Measurements from ENCODE around the gene AGO1. TPM values are rescaled to one million over a fixed set of nuclear protein-coding genes. Genes with fewer than 3 reads are reported as not detected.

AGO1 gene
- total RNA-seq, 4 donors from 2014 or later: 9.2 to 24.0 (median 20.1) TPM

- DNase-seq (ENCODE audit: low spot score in 2 of 2): no peak
- H3K36me3 ChIP-seq: no peaks in the 10 kb centered on the region
- TF ChIP-seq EP300 (IDR thresholded peaks at IDR 0.05): no peak
- no peak for TF ChIP-seq POLR2A (IDR thresholded peaks at IDR 0.05)
- TF ChIP-seq CTCF (IDR thresholded peaks at IDR 0.05): no peak
- H3K27me3 ChIP-seq: no peaks in the 10 kb centered on the region
- peak overlapping the region in 3 of 4 donors; percentile 52 to 89 (median 87) for H3K27ac ChIP-seq
- H3K4me3 ChIP-seq: peak overlapping the region; percentile 3 to 95 (median 88)
- H3K9me3 ChIP-seq: no peaks in the 10 kb centered on the region
- peaks cover 0 to 43% (median 20%) of the 10 kb centered on the region in 4 donors for H3K4me1 ChIP-seq
- 50 to 51% methylated on average over 16 of the region's 16 CpGs for WGBS, 2 donors
Measured at GRCh38 chr1:35882586-35882944, 444 bp upstream of the AGO1 start.

- 2% methylated on average over 13 to 24 of the region's 29 CpGs for WGBS, 2 donors
- peak overlapping the region; percentile 76 to 89 (median 86) for H3K27ac ChIP-seq
- no peak for DNase-seq (ENCODE audit: low spot score in 2 of 2)
Measured at GRCh38 chr1:35883635-35884101, 659 bp downstream of the AGO1 start.

GRCh38 chr1:35884934-35885333 lies 1.9 kb downstream of the AGO1 start:
- Histone ChIP-seq H3K36me3 (peaks cover 0 to 22% (median 5%) of the 10 kb centered on the region in 3 donors), H3K9me3 (no peaks in the 10 kb centered on the region), H3K27ac (no peak overlapping the region), H3K4me3 (no peak overlapping the region), H3K27me3 (no peaks in the 10 kb centered on the region), H3K4me1 (peaks cover 0 to 43% (median 20%) of the 10 kb centered on the region in 4 donors)
- 39 to 51% methylated on average over 2 of the region's 2 CpGs for WGBS, 2 donors
- DNase-seq (ENCODE audit: low spot score in 2 of 2): no peak
- TF ChIP-seq EP300 (IDR thresholded peaks at IDR 0.05): no peak
- TF ChIP-seq POLR2A (IDR thresholded peaks at IDR 0.05): no peak
- no peak for TF ChIP-seq CTCF (IDR thresholded peaks at IDR 0.05)

More at GRCh38 chr1:35883635-35884101, 659 bp downstream of the AGO1 start:
- Histone ChIP-seq H3K9me3 (no peaks in the 10 kb centered on the region), H3K4me3 (peak overlapping the region; percentile 77 to 95 (median 88)), H3K27me3 (no peaks in the 10 kb centered on the region), H3K4me1 (peaks cover 0 to 43% (median 20%) of the 10 kb centered on the region in 4 donors), H3K36me3 (peaks cover 0 to 10% (median 0%) of the 10 kb centered on the region in 3 donors)
- no peak for TF ChIP-seq POLR2A (IDR thresholded peaks at IDR 0.05)
- no peak for TF ChIP-seq CTCF (IDR thresholded peaks at IDR 0.05)
- no peak for TF ChIP-seq EP300 (IDR thresholded peaks at IDR 0.05)

- DNase-seq (ENCODE audit: low spot score in 2 of 2): no peak
- Histone ChIP-seq H3K4me3 (no peak overlapping the region), H3K27ac (peak overlapping the region in 3 of 4 donors; percentile 23 to 41 (median 31)), H3K36me3 (peaks cover 0 to 33% (median 8%) of the 10 kb centered on the region in 3 donors), H3K4me1 (peaks cover 0 to 43% (median 20%) of the 10 kb centered on the region in 4 donors), H3K9me3 (no peaks in the 10 kb centered on the region), H3K27me3 (no peaks in the 10 kb centered on the region)
- 38 to 40% methylated on average over 4 of the region's 4 CpGs for WGBS, 2 donors
- TF ChIP-seq POLR2A (IDR thresholded peaks at IDR 0.05) (no peak), EP300 (IDR thresholded peaks at IDR 0.05) (no peak), CTCF (IDR thresholded peaks at IDR 0.05) (no peak)
Measured at GRCh38 chr1:35885961-35886558, 3.1 kb downstream of the AGO1 start.

Data from tibial nerve (tissue), 4 donors.